HG02970 (cell line): ENCODE data around the gene ANGPTL5.
"Not testable (repeated sequence)": the region's sequence is repeated elsewhere in the genome, so short reads cannot be mapped to it uniquely, and the experiment has no call there.

Experiments
- ATAC-seq: cut with Tn5 transposase; IDR thresholded peaks from one replicate; pipeline ENCODE4 v1.9.1; 2021; ENCODE audit warnings: mild to moderate bottlenecking, moderate library complexity, moderate number of reproducible peaks; ENCODE audit not compliant: unreplicated experiment, low FRiP score

ANGPTL5 gene

GRCh38 chr11:101894505-101894904 is 21.8 kb downstream of the ANGPTL5 start:
- ATAC-seq: no peak

GRCh38 chr11:101889767-101890166 is 26.6 kb downstream of the ANGPTL5 start:
- no peak for ATAC-seq

- ATAC-seq: no peak
These were observed 30.7 kb downstream of the ANGPTL5 start for GRCh38 chr11:101885631-101886030.

- no peak for ATAC-seq
These were observed 34.7 kb downstream of the ANGPTL5 start for GRCh38 chr11:101881586-101881985.

GRCh38 chr11:101880222-101880621 is 36.1 kb downstream of the ANGPTL5 start:
- no peak for ATAC-seq

GRCh38 chr11:101872171-101872882 is 44.0 kb downstream of the ANGPTL5 start:
- no peak for ATAC-seq

- no peak for ATAC-seq
These were observed 45.8 kb downstream of the ANGPTL5 start for GRCh38 chr11:101870510-101870909.

GRCh38 chr11:101867951-101868350 is 48.4 kb downstream of the ANGPTL5 start:
- ATAC-seq: no peak

GRCh38 chr11:101866619-101867491 is 49.5 kb downstream of the ANGPTL5 start:
- ATAC-seq: no peak

- no peak for ATAC-seq
These were observed 52.2 kb downstream of the ANGPTL5 start for GRCh38 chr11:101864098-101864497.

- ATAC-seq: no peak
These were observed 53.0 kb downstream of the ANGPTL5 start for GRCh38 chr11:101863361-101863760.

GRCh38 chr11:101862391-101863233 is 53.7 kb downstream of the ANGPTL5 start:
- no peak for ATAC-seq

- peak; percentile 86 for ATAC-seq
These were observed 55.5 kb downstream of the ANGPTL5 start for GRCh38 chr11:101860696-101861427.

- ATAC-seq: not testable (repeated sequence)
These were observed 64.1 kb downstream of the ANGPTL5 start for GRCh38 chr11:101852260-101852659.

- ATAC-seq: no peak
These were observed 68.1 kb downstream of the ANGPTL5 start for GRCh38 chr11:101848262-101848661.

GRCh38 chr11:101844608-101845007 is 71.7 kb downstream of the ANGPTL5 start:
- ATAC-seq: no peak

- no peak for ATAC-seq
These were observed 75.6 kb downstream of the ANGPTL5 start for GRCh38 chr11:101840704-101841103.
